Measurements from ENCODE around the gene C1orf116. TPM values are rescaled to one million over a fixed set of nuclear protein-coding genes. Genes with fewer than 3 reads are reported as not detected.

The C1orf116 gene
- total RNA-seq, 1 donor from 2014 or later: 21.6 TPM

GRCh38 chr1:207077012-207077411, 44.5 kb upstream of the C1orf116 start:
- H3K4me3 ChIP-seq (ENCODE audit: low read depth, low read length): no peak overlapping the region
- no peak for DNase-seq (ENCODE audit: low read depth)
- TF ChIP-seq CTCF (conservative IDR thresholded peaks at IDR 0.05; ENCODE audit: low read depth, low read length): no peak

- DNase-seq (ENCODE audit: low read depth): no peak
- H3K4me3 ChIP-seq (ENCODE audit: low read depth, low read length): no peak overlapping the region
- no peak for TF ChIP-seq CTCF (conservative IDR thresholded peaks at IDR 0.05; ENCODE audit: low read depth, low read length)
These were observed 43.8 kb upstream of the C1orf116 start for GRCh38 chr1:207076181-207076955.

GRCh38 chr1:207073906-207074820, 41.6 kb upstream of the C1orf116 start:
- no peak for TF ChIP-seq CTCF (conservative IDR thresholded peaks at IDR 0.05; ENCODE audit: low read depth, low read length)
- DNase-seq (ENCODE audit: low read depth): no peak

GRCh38 chr1:207072233-207072632, 39.7 kb upstream of the C1orf116 start:
- DNase-seq (ENCODE audit: low read depth): no peak
- TF ChIP-seq CTCF (conservative IDR thresholded peaks at IDR 0.05; ENCODE audit: low read depth, low read length): no peak
- H3K4me3 ChIP-seq (ENCODE audit: low read depth, low read length): no peak overlapping the region

More at GRCh38 chr1:207073906-207074820, 41.6 kb upstream of the C1orf116 start:
- no peak overlapping the region for H3K4me3 ChIP-seq (ENCODE audit: low read depth, low read length)

GRCh38 chr1:207071426-207071825, 38.9 kb upstream of the C1orf116 start:
- TF ChIP-seq CTCF (conservative IDR thresholded peaks at IDR 0.05; ENCODE audit: low read depth, low read length): no peak
- DNase-seq (ENCODE audit: low read depth): no peak

GRCh38 chr1:207070811-207071210, 38.3 kb upstream of the C1orf116 start:
- TF ChIP-seq CTCF (conservative IDR thresholded peaks at IDR 0.05; ENCODE audit: low read depth, low read length): no peak
- no peak for DNase-seq (ENCODE audit: low read depth)
- no peak overlapping the region for H3K4me3 ChIP-seq (ENCODE audit: low read depth, low read length)

More at GRCh38 chr1:207071426-207071825, 38.9 kb upstream of the C1orf116 start:
- H3K4me3 ChIP-seq (ENCODE audit: low read depth, low read length): no peak overlapping the region

Measured in epithelial cell of proximal tubule (primary cell).